ENCODE measurements around the gene TM4SF4.

TM4SF4 gene

GRCh38 chr3:149494759-149495580 is 20.5 kb downstream of the TM4SF4 start:
- H3K4me1 ChIP-seq (ENCODE audit: control insufficient read depth in 1 of 2, insufficient read depth in 2 of 2, low read length in 2 of 2) = no peaks in the 10 kb centered on the region
- no peak overlapping the region for H3K9ac ChIP-seq (ENCODE audit: low read depth in 1 of 2, low read length in 2 of 2)
- no peak overlapping the region for H3K27ac ChIP-seq (ENCODE audit: low read depth, low read length)
- no peaks in the 10 kb centered on the region for H3K9me3 ChIP-seq (ENCODE audit: control insufficient read depth in 1 of 2, low read length in 2 of 2)
- H3K27me3 ChIP-seq (ENCODE audit: control insufficient read depth in 1 of 2, insufficient read depth in 2 of 2, low read length in 2 of 2) = no peaks in the 10 kb centered on the region
- peaks cover 0 to 25% of the 10 kb centered on the region in 2 donors for H3K36me3 ChIP-seq (ENCODE audit: control insufficient read depth in 1 of 2, insufficient read depth in 2 of 2, low read length in 2 of 2)
- H3K4me3 ChIP-seq (ENCODE audit: low read depth in 1 of 2, low read length in 2 of 2) = no peak overlapping the region

GRCh38 chr3:149495581-149496125 is 21.2 kb downstream of the TM4SF4 start:
- H3K4me1 ChIP-seq (ENCODE audit: control insufficient read depth in 1 of 2, insufficient read depth in 2 of 2, low read length in 2 of 2) = no peaks in the 10 kb centered on the region
- H3K9ac ChIP-seq (ENCODE audit: low read depth in 1 of 2, low read length in 2 of 2) = no peak overlapping the region
- H3K27ac ChIP-seq (ENCODE audit: low read depth, low read length) = no peak overlapping the region

DNA sequence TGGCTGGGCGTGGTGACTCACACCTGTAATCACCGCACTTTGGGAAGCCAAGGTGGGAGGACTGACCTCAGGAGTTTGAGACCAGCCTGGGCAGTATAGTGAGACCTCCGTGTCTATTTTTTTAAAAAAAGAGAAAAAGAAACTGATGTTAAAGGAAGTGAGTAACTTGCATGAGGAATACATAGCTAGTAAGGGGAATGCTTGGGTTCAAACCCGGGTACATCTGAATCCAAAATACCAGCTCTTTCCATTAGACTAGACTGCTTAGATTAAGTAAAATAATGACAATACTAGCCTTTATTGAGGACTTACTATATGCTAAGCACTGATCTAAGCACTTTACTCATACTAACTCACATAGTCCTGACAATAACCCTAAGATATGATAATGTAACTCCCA is 22.4 kb downstream of the TM4SF4 start:
- Histone ChIP-seq H3K36me3 (ENCODE audit: control insufficient read depth in 1 of 2, insufficient read depth in 2 of 2, low read length in 2 of 2) (peaks cover 0 to 27% of the 10 kb centered on the region in 2 donors), H3K9me3 (ENCODE audit: control insufficient read depth in 1 of 2, low read length in 2 of 2) (no peaks in the 10 kb centered on the region), H3K27me3 (ENCODE audit: control insufficient read depth in 1 of 2, insufficient read depth in 2 of 2, low read length in 2 of 2) (no peaks in the 10 kb centered on the region), H3K4me1 (ENCODE audit: control insufficient read depth in 1 of 2, insufficient read depth in 2 of 2, low read length in 2 of 2) (no peaks in the 10 kb centered on the region), H3K4me3 (ENCODE audit: low read depth in 1 of 2, low read length in 2 of 2) (no peak overlapping the region), H3K9ac (ENCODE audit: low read depth in 1 of 2, low read length in 2 of 2) (no peak overlapping the region), H3K27ac (ENCODE audit: low read depth, low read length) (no peak overlapping the region)

More at GRCh38 chr3:149495581-149496125, 21.2 kb downstream of the TM4SF4 start:
- Histone ChIP-seq H3K36me3 (ENCODE audit: control insufficient read depth in 1 of 2, insufficient read depth in 2 of 2, low read length in 2 of 2) (peaks cover 0 to 25% of the 10 kb centered on the region in 2 donors), H3K4me3 (ENCODE audit: low read depth in 1 of 2, low read length in 2 of 2) (no peak overlapping the region), H3K27me3 (ENCODE audit: control insufficient read depth in 1 of 2, insufficient read depth in 2 of 2, low read length in 2 of 2) (no peaks in the 10 kb centered on the region), H3K9me3 (ENCODE audit: control insufficient read depth in 1 of 2, low read length in 2 of 2) (no peaks in the 10 kb centered on the region)

- Histone ChIP-seq H3K9ac (ENCODE audit: low read depth in 1 of 2, low read length in 2 of 2) (no peak overlapping the region), H3K4me1 (ENCODE audit: control insufficient read depth in 1 of 2, insufficient read depth in 2 of 2, low read length in 2 of 2) (no peaks in the 10 kb centered on the region), H3K9me3 (ENCODE audit: control insufficient read depth in 1 of 2, low read length in 2 of 2) (no peaks in the 10 kb centered on the region), H3K4me3 (ENCODE audit: low read depth in 1 of 2, low read length in 2 of 2) (no peak overlapping the region), H3K27ac (ENCODE audit: low read depth, low read length) (no peak overlapping the region), H3K27me3 (ENCODE audit: control insufficient read depth in 1 of 2, insufficient read depth in 2 of 2, low read length in 2 of 2) (no peaks in the 10 kb centered on the region), H3K36me3 (ENCODE audit: control insufficient read depth in 1 of 2, insufficient read depth in 2 of 2, low read length in 2 of 2) (peaks cover 0 to 27% of the 10 kb centered on the region in 2 donors)
Measured at GRCh38 chr3:149497966-149498670, 23.6 kb downstream of the TM4SF4 start.

- Histone ChIP-seq H3K4me1 (ENCODE audit: control insufficient read depth in 1 of 2, insufficient read depth in 2 of 2, low read length in 2 of 2) (no peaks in the 10 kb centered on the region), H3K36me3 (ENCODE audit: control insufficient read depth in 1 of 2, insufficient read depth in 2 of 2, low read length in 2 of 2) (peaks cover 0 to 14% of the 10 kb centered on the region in 2 donors), H3K4me3 (ENCODE audit: low read depth in 1 of 2, low read length in 2 of 2) (no peak overlapping the region), H3K27me3 (ENCODE audit: control insufficient read depth in 1 of 2, insufficient read depth in 2 of 2, low read length in 2 of 2) (no peaks in the 10 kb centered on the region), H3K9ac (ENCODE audit: low read depth in 1 of 2, low read length in 2 of 2) (no peak overlapping the region), H3K9me3 (ENCODE audit: control insufficient read depth in 1 of 2, low read length in 2 of 2) (no peaks in the 10 kb centered on the region), H3K27ac (ENCODE audit: low read depth, low read length) (no peak overlapping the region)
Measured at GRCh38 chr3:149501524-149501923, 27.0 kb downstream of the TM4SF4 start.

DNA sequence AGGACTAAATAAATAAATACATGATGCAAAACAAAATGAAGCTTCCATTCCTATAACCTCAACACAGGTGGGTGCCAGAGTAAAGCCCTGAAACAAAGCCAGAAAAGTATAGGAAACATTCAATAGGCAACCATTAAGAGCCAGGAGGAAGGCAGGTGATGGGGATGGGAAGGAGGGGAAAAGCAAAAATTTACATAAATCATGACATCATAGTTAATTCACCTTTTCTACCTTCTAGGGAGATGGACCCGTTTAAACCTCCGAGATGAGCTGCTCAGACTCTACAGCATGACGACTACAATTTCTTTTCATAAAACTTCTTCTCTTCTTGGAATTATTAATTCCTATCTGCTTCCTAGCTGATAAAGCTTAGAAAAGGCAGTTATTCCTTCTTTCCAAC is 27.9 kb downstream of the TM4SF4 start:
- no peak overlapping the region for H3K9ac ChIP-seq (ENCODE audit: low read depth in 1 of 2, low read length in 2 of 2)
- no peaks in the 10 kb centered on the region for H3K27me3 ChIP-seq (ENCODE audit: control insufficient read depth in 1 of 2, insufficient read depth in 2 of 2, low read length in 2 of 2)

DNA sequence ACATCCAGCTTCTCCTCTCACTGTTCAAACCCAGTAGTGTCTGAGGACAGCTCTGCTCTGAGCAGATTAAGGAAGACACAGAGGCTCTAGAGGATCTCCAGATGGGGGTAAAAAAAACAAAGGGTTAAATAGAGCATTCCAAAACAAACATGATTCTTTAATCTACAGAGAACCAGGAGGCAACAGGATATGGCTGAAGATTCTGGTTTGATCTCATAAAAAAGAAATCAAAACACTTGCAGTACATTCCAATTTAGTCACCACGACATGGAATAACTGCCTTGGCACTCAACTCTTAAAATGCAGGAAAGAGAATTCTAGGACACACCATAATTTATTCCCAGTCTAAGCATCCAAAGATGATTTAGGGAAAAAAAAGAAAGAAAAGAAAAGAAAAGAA is 32.0 kb downstream of the TM4SF4 start:
- Histone ChIP-seq H3K4me3 (ENCODE audit: low read depth in 1 of 2, low read length in 2 of 2) (no peak overlapping the region), H3K4me1 (ENCODE audit: control insufficient read depth in 1 of 2, insufficient read depth in 2 of 2, low read length in 2 of 2) (no peaks in the 10 kb centered on the region), H3K36me3 (ENCODE audit: control insufficient read depth in 1 of 2, insufficient read depth in 2 of 2, low read length in 2 of 2) (peaks cover 0 to under 1% of the 10 kb centered on the region in 2 donors), H3K27me3 (ENCODE audit: control insufficient read depth in 1 of 2, insufficient read depth in 2 of 2, low read length in 2 of 2) (no peaks in the 10 kb centered on the region), H3K27ac (ENCODE audit: low read depth, low read length) (no peak overlapping the region), H3K9ac (ENCODE audit: low read depth in 1 of 2, low read length in 2 of 2) (no peak overlapping the region), H3K9me3 (ENCODE audit: control insufficient read depth in 1 of 2, low read length in 2 of 2) (no peaks in the 10 kb centered on the region)

More for the DNA sequence above, 27.9 kb downstream of the TM4SF4 start:
- H3K27ac ChIP-seq (ENCODE audit: low read depth, low read length) = no peak overlapping the region
- H3K4me1 ChIP-seq (ENCODE audit: control insufficient read depth in 1 of 2, insufficient read depth in 2 of 2, low read length in 2 of 2) = no peaks in the 10 kb centered on the region
- no peak overlapping the region for H3K4me3 ChIP-seq (ENCODE audit: low read depth in 1 of 2, low read length in 2 of 2)
- H3K36me3 ChIP-seq (ENCODE audit: control insufficient read depth in 1 of 2, insufficient read depth in 2 of 2, low read length in 2 of 2) = peaks cover 0 to 14% of the 10 kb centered on the region in 2 donors
- H3K9me3 ChIP-seq (ENCODE audit: control insufficient read depth in 1 of 2, low read length in 2 of 2) = no peaks in the 10 kb centered on the region

DNA sequence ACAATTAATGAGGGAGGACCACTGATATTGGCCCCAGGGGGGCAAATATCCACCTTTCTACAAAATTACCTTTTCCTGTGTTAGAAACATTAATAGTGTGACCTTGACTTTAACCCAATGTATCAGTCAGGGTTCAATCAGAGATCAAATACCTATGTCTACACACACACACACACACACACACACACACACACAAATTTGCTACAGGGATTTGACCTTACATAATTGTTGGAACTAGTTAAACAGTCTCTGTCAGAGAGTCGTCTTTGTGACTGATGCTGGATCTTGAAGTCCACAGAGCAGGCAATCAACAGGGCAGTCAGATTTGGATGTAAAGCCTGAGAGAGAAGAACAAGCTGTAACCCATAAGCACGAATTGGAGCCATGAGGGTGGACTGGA is 32.5 kb downstream of the TM4SF4 start:
- Histone ChIP-seq H3K27me3 (ENCODE audit: control insufficient read depth in 1 of 2, insufficient read depth in 2 of 2, low read length in 2 of 2) (no peaks in the 10 kb centered on the region), H3K4me3 (ENCODE audit: low read depth in 1 of 2, low read length in 2 of 2) (no peak overlapping the region), H3K9ac (ENCODE audit: low read depth in 1 of 2, low read length in 2 of 2) (no peak overlapping the region), H3K27ac (ENCODE audit: low read depth, low read length) (no peak overlapping the region), H3K4me1 (ENCODE audit: control insufficient read depth in 1 of 2, insufficient read depth in 2 of 2, low read length in 2 of 2) (no peaks in the 10 kb centered on the region), H3K9me3 (ENCODE audit: control insufficient read depth in 1 of 2, low read length in 2 of 2) (no peaks in the 10 kb centered on the region), H3K36me3 (ENCODE audit: control insufficient read depth in 1 of 2, insufficient read depth in 2 of 2, low read length in 2 of 2) (no peaks in the 10 kb centered on the region)

DNA sequence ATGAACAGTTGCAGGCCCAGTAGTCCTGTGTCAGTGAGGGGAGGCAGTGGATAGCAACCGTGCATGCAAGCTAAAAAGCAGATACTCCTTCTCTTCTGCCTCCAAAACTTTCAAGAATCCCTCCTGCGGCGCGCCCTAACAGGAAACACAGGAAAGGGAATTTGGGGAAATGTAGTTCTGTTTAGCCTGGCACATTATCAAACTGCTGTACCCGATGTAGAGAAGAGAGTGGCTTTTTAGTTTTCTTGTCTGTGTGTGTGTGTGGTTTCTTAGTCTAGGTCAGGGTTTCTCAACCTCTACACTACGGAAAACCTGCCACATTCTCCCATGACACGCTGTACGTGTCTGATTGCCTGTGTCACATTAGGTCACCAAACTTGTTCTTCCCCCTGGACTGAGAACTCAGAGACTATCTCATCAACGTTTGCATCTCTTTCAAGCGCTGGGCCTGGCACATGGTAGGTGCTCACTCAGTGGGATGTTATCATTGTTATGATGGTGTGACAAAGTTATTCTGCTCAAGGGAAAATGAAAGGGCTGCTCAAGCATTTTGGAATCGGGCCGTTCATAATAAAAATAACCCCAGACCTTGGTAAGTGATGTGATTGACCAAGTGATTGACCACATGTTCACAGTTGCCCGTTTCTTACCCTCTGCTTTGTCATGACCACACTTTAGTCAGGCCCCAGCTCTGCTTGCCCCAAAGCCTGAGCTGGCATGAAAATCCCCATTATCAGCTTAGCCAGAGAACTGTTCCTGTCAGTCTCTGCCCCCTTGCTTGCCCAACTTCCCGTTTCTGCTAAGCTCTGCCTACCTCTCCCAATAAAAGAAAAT is 33.2 kb downstream of the TM4SF4 start:
- H3K9me3 ChIP-seq (ENCODE audit: control insufficient read depth in 1 of 2, low read length in 2 of 2) = no peaks in the 10 kb centered on the region
- peaks cover 3 to 6% of the 10 kb centered on the region in 2 donors for H3K4me1 ChIP-seq (ENCODE audit: control insufficient read depth in 1 of 2, insufficient read depth in 2 of 2, low read length in 2 of 2)
- no peak overlapping the region for H3K27ac ChIP-seq (ENCODE audit: low read depth, low read length)
- H3K36me3 ChIP-seq (ENCODE audit: control insufficient read depth in 1 of 2, insufficient read depth in 2 of 2, low read length in 2 of 2) = no peaks in the 10 kb centered on the region
- no peak overlapping the region for H3K9ac ChIP-seq (ENCODE audit: low read depth in 1 of 2, low read length in 2 of 2)
- H3K4me3 ChIP-seq (ENCODE audit: low read depth in 1 of 2, low read length in 2 of 2) = no peak overlapping the region
- no peaks in the 10 kb centered on the region for H3K27me3 ChIP-seq (ENCODE audit: control insufficient read depth in 1 of 2, insufficient read depth in 2 of 2, low read length in 2 of 2)
